Testis (tissue), 2 donors: ENCODE results near the gene NPAS3.

Source experiments
- POLR2A ChIP-seq: fragments of 450-650 bp; IDR thresholded peaks from one replicate; pipeline ENCODE4 v1.6.1; 2017; ENCODE audit warnings: antibody characterized with exemption, mild to moderate bottlenecking, moderate library complexity
- TF ChIP-seq, protein P1 (sequence below), 3 experiments: fragments of 450-650 bp in 2 of 3; fragments of 200-600 bp in 1 of 3; sonication (generic) in 1 of 3; IDR thresholded peaks; one replicate each; pipeline ENCODE4 v1.5.1; 2016 to 2019; ENCODE audit warnings: antibody characterized with exemption in 3 of 3, mild to moderate bottlenecking in 2 of 3, moderate library complexity in 1 of 3

DNA sequence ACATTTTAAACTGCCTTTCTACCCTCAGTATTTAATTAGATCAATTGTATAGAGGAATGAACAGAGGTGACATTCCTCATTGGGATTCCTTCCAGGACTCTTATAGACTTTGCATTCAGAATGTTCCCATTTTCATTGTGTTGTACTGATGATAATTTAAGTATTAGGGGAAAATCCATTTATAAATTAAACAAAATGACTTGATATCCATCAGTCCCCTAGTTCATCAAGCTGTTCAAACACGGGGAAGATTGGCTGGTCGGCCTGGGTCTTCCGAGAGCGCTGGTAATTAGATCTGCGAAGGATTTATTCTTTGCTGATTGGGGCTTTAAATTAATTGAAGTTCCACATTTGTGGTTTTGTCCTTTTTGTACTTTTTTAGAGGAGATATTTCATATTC lies 738.2 kb downstream of the NPAS3 start:
- TF ChIP-seq, protein P1, sequence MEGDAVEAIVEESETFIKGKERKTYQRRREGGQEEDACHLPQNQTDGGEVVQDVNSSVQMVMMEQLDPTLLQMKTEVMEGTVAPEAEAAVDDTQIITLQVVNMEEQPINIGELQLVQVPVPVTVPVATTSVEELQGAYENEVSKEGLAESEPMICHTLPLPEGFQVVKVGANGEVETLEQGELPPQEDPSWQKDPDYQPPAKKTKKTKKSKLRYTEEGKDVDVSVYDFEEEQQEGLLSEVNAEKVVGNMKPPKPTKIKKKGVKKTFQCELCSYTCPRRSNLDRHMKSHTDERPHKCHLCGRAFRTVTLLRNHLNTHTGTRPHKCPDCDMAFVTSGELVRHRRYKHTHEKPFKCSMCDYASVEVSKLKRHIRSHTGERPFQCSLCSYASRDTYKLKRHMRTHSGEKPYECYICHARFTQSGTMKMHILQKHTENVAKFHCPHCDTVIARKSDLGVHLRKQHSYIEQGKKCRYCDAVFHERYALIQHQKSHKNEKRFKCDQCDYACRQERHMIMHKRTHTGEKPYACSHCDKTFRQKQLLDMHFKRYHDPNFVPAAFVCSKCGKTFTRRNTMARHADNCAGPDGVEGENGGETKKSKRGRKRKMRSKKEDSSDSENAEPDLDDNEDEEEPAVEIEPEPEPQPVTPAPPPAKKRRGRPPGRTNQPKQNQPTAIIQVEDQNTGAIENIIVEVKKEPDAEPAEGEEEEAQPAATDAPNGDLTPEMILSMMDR (IDR thresholded peaks at IDR 0.05): no peak
- TF ChIP-seq POLR2A: no peak
